ENCODE measurements around the gene CASKIN1. TPM values are rescaled to one million over a fixed set of nuclear protein-coding genes. Genes with fewer than 3 reads are reported as not detected.
A peak's percentile ranks its signal among the peaks of the same experiment; 100 is the strongest.
"Not testable (repeated sequence)": the region's sequence is repeated elsewhere in the genome, so short reads cannot be mapped to it uniquely, and the experiment has no call there.

Gene CASKIN1
- total RNA-seq, 6 donors from 2014 or later = 0.06 to 1.0 (median 0.15) TPM; not detected in 3

- 67 to 76% methylated on average over 7 to 11 of the region's 11 CpGs for WGBS, 2 donors
- no peak overlapping the region for H3K4me3 ChIP-seq
- ATAC-seq (ENCODE audit: low FRiP score in 2 of 2) (no peak), DNase-seq (no peak)
- TF ChIP-seq EP300 (IDR thresholded peaks at IDR 0.05) = no peak
- no peak for TF ChIP-seq POLR2AphosphoS5 (IDR thresholded peaks at IDR 0.05)
- no peak for TF ChIP-seq POLR2A (IDR thresholded peaks at IDR 0.05)
- TF ChIP-seq CTCF (IDR thresholded peaks at IDR 0.05) = no peak
- H3K4me1 ChIP-seq = peaks cover 0 to 8% (median 3%) of the 10 kb centered on the region in 4 donors
- H3K27ac ChIP-seq = no peak overlapping the region
- H3K9me3 ChIP-seq = no peaks in the 10 kb centered on the region
- peaks cover 0 to 3% (median 0%) of the 10 kb centered on the region in 4 donors for H3K27me3 ChIP-seq
- H3K36me3 ChIP-seq = peaks cover 12 to 58% (median 45%) of the 10 kb centered on the region in 4 donors
Measured at GRCh38 chr16:2242598-2242997, 46.2 kb upstream of the CASKIN1 start.

GRCh38 chr16:2240331-2240730 lies 43.9 kb upstream of the CASKIN1 start:
- H3K36me3 ChIP-seq = peaks cover 12 to 50% (median 37%) of the 10 kb centered on the region in 4 donors
- H3K9me3 ChIP-seq; H3K27ac ChIP-seq; DNase-seq; H3K4me3 ChIP-seq; ATAC-seq (ENCODE audit: low FRiP score in 2 of 2): not testable (repeated sequence)
- whole genome bisulfite sequencing, 2 donors = 82 to 88% methylated on average over 9 of the region's 9 CpGs
- H3K4me1 ChIP-seq = peaks cover 12 to 22% (median 21%) of the 10 kb centered on the region in 4 donors
- peaks cover 0 to 19% (median 10%) of the 10 kb centered on the region in 4 donors for H3K27me3 ChIP-seq

GRCh38 chr16:2238838-2239675 lies 42.7 kb upstream of the CASKIN1 start:
- Histone ChIP-seq H3K9me3 (no peaks in the 10 kb centered on the region), H3K27ac (no peak overlapping the region), H3K27me3 (peaks cover 0 to 19% (median 10%) of the 10 kb centered on the region in 4 donors), H3K36me3 (peaks cover 10 to 50% (median 37%) of the 10 kb centered on the region in 4 donors), H3K4me3 (no peak overlapping the region), H3K4me1 (peaks cover 12 to 22% (median 21%) of the 10 kb centered on the region in 4 donors)
- TF ChIP-seq CTCF (IDR thresholded peaks at IDR 0.05) (no peak), EP300 (IDR thresholded peaks at IDR 0.05) (no peak), POLR2A (IDR thresholded peaks at IDR 0.05) (no peak), POLR2AphosphoS5 (IDR thresholded peaks at IDR 0.05) (no peak)
- WGBS, 2 donors = 80 to 87% methylated on average over 8 to 13 of the region's 15 CpGs
- ATAC-seq (ENCODE audit: low FRiP score in 2 of 2) (no peak), DNase-seq (peak in 1 of 2 donors; percentile 68)

- peak in 1 of 2 donors; percentile 58 for DNase-seq
- H3K36me3 ChIP-seq = peaks cover 14 to 50% (median 38%) of the 10 kb centered on the region in 4 donors
- peaks cover 12 to 22% (median 21%) of the 10 kb centered on the region in 4 donors for H3K4me1 ChIP-seq
- peaks cover 0 to 19% (median 10%) of the 10 kb centered on the region in 4 donors for H3K27me3 ChIP-seq
- ATAC-seq (ENCODE audit: low FRiP score in 2 of 2) = no peak
- no peak overlapping the region for H3K4me3 ChIP-seq
- WGBS, 2 donors = 63% methylated on average over 18 of the region's 18 CpGs; no CpG with 5 or more reads in 1 of the 2 donors
- H3K27ac ChIP-seq = no peak overlapping the region
- H3K9me3 ChIP-seq = no peaks in the 10 kb centered on the region
- TF ChIP-seq EP300 (IDR thresholded peaks at IDR 0.05) (no peak), POLR2A (IDR thresholded peaks at IDR 0.05) (no peak), POLR2AphosphoS5 (IDR thresholded peaks at IDR 0.05) (no peak), CTCF (IDR thresholded peaks at IDR 0.05) (no peak)
Measured at GRCh38 chr16:2238150-2238837, 41.9 kb upstream of the CASKIN1 start.
